Measurements from ENCODE around the gene LCA5L. TPM values are rescaled to one million over a fixed set of nuclear protein-coding genes. Genes with fewer than 3 reads are reported as not detected.
"Not testable (repeated sequence)": the region's sequence is repeated elsewhere in the genome, so short reads cannot be mapped to it uniquely, and the experiment has no call there.

The LCA5L gene
- total RNA-seq, 1 donor: 2.2 TPM

DNA sequence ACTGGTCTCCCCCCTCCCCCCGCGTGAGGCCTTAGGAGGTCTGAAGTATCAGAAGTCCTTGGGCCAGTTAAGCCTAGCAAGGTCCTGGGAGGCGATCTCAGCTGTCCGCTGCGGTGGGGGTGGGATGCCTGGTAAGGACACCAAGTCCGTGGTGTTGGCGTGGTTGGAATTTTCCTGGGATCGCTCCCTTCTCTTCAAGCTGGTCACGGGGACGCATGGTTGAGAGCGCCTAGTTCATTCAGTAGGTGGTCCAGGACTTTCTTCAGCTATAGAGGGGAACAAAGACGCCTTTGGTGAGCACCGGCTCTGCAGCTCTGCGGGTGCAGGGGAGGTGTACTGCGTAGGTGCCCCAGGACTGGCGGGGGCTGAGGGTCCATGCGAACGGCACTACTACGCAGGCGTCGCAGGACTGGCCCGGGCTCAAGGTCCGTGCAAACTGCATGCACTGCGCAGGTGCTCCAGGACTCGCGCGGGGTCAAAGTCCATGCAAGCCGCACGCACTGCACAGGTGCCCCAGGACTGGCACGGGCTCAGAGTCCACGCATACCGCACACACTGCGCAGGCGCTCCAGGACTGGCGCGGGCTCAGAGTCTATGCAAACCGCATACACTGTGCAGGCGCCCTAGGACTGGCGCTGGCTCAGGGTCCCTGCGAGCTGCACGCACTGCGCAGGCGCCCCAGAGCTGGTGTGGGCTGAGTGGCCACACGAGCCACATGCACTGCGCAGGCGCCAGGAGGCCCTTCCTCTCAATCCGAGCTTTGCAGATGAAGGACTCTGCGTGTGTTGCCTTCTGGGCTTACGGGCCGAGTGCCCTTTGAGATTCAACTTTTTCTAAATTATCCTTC is 60.1 kb downstream of the LCA5L start:
- H4K20me1 ChIP-seq (ENCODE audit: insufficient read depth, low read length): peaks cover 11% of the 10 kb centered on the region
- no peaks in the 10 kb centered on the region for H3K27me3 ChIP-seq (ENCODE audit: insufficient read depth, low read length)
- no peaks in the 10 kb centered on the region for H3K36me3 ChIP-seq (ENCODE audit: insufficient read depth, low read length)
- no peaks in the 10 kb centered on the region for H3K9me3 ChIP-seq (ENCODE audit: low read depth, low read length)
- peak overlapping the region; percentile 71 for H3K27ac ChIP-seq (ENCODE audit: low read depth, low read length)
- H2AFZ ChIP-seq (ENCODE audit: low read length): peak overlapping the region; percentile 88
- H3K79me2 ChIP-seq (ENCODE audit: insufficient read depth, low read length): peaks cover 60% of the 10 kb centered on the region
- H3K4me2 ChIP-seq (ENCODE audit: insufficient read depth, low read length): peak overlapping the region; percentile 94
- H3K4me3 ChIP-seq (ENCODE audit: insufficient read depth, low read length): peak overlapping the region; percentile 71
- peak; percentile 91 for DNase-seq (ENCODE audit: insufficient read length, low spot score, missing footprints)
- TF ChIP-seq, protein P1, sequence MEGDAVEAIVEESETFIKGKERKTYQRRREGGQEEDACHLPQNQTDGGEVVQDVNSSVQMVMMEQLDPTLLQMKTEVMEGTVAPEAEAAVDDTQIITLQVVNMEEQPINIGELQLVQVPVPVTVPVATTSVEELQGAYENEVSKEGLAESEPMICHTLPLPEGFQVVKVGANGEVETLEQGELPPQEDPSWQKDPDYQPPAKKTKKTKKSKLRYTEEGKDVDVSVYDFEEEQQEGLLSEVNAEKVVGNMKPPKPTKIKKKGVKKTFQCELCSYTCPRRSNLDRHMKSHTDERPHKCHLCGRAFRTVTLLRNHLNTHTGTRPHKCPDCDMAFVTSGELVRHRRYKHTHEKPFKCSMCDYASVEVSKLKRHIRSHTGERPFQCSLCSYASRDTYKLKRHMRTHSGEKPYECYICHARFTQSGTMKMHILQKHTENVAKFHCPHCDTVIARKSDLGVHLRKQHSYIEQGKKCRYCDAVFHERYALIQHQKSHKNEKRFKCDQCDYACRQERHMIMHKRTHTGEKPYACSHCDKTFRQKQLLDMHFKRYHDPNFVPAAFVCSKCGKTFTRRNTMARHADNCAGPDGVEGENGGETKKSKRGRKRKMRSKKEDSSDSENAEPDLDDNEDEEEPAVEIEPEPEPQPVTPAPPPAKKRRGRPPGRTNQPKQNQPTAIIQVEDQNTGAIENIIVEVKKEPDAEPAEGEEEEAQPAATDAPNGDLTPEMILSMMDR (IDR thresholded peaks at IDR 0.05; ENCODE audit: extremely low read depth, low read depth, low read length): no peak
- H3K4me1 ChIP-seq (ENCODE audit: insufficient read depth, low read length): peaks cover 39% of the 10 kb centered on the region

DNA sequence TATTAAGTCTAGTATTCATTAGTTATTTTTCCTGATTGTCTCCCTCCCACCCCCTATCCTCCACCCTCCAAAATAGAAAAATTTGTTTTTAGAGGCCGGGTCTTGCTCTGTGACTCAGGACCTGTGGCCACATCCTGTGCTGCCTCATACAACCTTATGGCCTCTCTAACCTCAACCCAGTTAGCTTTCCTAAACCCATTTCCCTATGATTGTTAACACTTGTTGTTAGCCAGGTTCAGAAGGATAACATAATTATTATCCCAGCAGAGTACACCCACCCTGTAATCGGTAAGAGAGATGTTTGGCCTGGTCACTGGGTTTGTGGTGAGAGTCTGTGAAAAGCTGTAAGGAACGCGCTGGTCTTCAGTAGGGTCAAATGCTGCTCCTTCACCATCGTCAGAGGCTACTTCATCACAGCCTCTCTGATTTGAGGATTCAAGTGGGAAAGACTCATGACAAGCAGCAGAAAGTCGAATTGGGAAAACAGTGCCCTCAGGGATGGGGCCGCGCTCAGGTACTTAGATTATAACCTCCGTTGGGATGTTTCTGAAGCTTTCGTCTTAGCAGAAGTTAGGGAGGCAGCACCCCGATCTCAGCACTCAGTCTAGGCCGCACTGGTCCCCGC is 60.8 kb downstream of the LCA5L start:
- Histone ChIP-seq H3K27me3 (ENCODE audit: insufficient read depth, low read length) (no peaks in the 10 kb centered on the region), H3K36me3 (ENCODE audit: insufficient read depth, low read length) (no peaks in the 10 kb centered on the region), H3K4me1 (ENCODE audit: insufficient read depth, low read length) (peaks cover 39% of the 10 kb centered on the region), H3K4me2 (ENCODE audit: insufficient read depth, low read length) (peak overlapping the region; percentile 94), H3K4me3 (ENCODE audit: insufficient read depth, low read length) (peak overlapping the region; percentile 71), H2AFZ (ENCODE audit: low read length) (peak overlapping the region; percentile 51), H3K9me3 (ENCODE audit: low read depth, low read length) (no peaks in the 10 kb centered on the region), H3K79me2 (ENCODE audit: insufficient read depth, low read length) (peaks cover 53% of the 10 kb centered on the region), H3K27ac (ENCODE audit: low read depth, low read length) (peak overlapping the region; percentile 45), H4K20me1 (ENCODE audit: insufficient read depth, low read length) (peaks cover 11% of the 10 kb centered on the region)
- TF ChIP-seq, protein P1 (IDR thresholded peaks at IDR 0.05; ENCODE audit: extremely low read depth, low read depth, low read length): no peak
- DNase-seq (ENCODE audit: insufficient read length, low spot score, missing footprints): no peak

DNA sequence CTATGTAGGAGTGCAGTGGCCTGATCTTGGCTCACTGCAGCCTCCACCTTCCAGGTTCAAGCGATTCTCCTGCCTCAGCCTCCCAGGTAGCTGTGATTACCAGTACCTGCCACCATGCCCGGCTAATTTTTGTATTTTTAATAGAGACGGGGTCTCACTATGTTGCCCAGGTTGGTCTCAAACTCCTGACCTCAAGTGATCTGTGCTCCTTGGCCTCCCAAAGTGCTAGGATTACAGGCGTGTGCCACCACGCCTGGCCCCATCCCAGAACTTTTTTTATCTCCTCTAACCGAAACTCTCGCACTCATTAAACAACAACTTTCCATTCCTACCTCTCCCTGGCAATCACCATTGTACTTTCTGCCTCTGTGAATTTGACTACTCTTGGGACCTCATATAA is 63.5 kb downstream of the LCA5L start:
- peaks cover 28% of the 10 kb centered on the region for H3K4me1 ChIP-seq (ENCODE audit: insufficient read depth, low read length)
- not testable (repeated sequence) for DNase-seq (ENCODE audit: insufficient read length, low spot score, missing footprints); H3K9me3 ChIP-seq (ENCODE audit: low read depth, low read length); H3K4me2 ChIP-seq (ENCODE audit: insufficient read depth, low read length); H3K27me3 ChIP-seq (ENCODE audit: insufficient read depth, low read length); H2AFZ ChIP-seq (ENCODE audit: low read length); H3K27ac ChIP-seq (ENCODE audit: low read depth, low read length); H3K4me3 ChIP-seq (ENCODE audit: insufficient read depth, low read length); H4K20me1 ChIP-seq (ENCODE audit: insufficient read depth, low read length); H3K36me3 ChIP-seq (ENCODE audit: insufficient read depth, low read length)
- peaks cover 41% of the 10 kb centered on the region for H3K79me2 ChIP-seq (ENCODE audit: insufficient read depth, low read length)

DNA sequence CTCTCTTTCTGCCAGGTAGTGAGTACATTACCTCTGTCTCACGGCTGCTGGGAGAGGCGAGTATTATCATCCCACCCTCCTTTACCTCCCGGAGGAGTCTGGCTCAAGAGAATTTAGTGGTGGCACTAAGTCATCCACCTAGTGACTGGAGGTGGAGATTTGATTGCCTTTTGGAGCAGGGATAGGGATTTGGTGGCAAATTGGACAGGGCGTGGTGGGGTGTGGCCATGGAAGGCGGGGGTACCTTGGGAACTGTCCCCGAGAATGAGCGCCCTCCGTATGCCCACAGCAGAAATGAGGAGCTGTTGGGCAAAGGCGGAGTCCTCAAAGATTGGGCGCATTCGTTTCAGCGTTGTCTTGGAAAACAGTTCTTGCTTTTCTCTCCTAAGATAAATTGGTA is 64.6 kb downstream of the LCA5L start:
- Histone ChIP-seq H3K36me3 (ENCODE audit: insufficient read depth, low read length) (no peaks in the 10 kb centered on the region), H3K27ac (ENCODE audit: low read depth, low read length) (peak overlapping the region; percentile 90), H2AFZ (ENCODE audit: low read length) (peak overlapping the region; percentile 94), H3K4me2 (ENCODE audit: insufficient read depth, low read length) (peak overlapping the region; percentile 90), H3K27me3 (ENCODE audit: insufficient read depth, low read length) (peaks cover 2% of the 10 kb centered on the region), H3K79me2 (ENCODE audit: insufficient read depth, low read length) (peaks cover 32% of the 10 kb centered on the region), H3K9me3 (ENCODE audit: low read depth, low read length) (no peaks in the 10 kb centered on the region), H3K4me3 (ENCODE audit: insufficient read depth, low read length) (peak overlapping the region; percentile 92), H3K4me1 (ENCODE audit: insufficient read depth, low read length) (peaks cover 20% of the 10 kb centered on the region), H4K20me1 (ENCODE audit: insufficient read depth, low read length) (peaks cover 2% of the 10 kb centered on the region)
- TF ChIP-seq, protein P1 (IDR thresholded peaks at IDR 0.05; ENCODE audit: extremely low read depth, low read depth, low read length): no peak
- peak; percentile 19 for DNase-seq (ENCODE audit: insufficient read length, low spot score, missing footprints)

All from osteoblast (primary cell).